HEK293T (cell line): ENCODE measurements around the gene SIX3.

Experiments used
- ARNT ChIP-seq: fragments of 450-650 bp; IDR thresholded peaks from 2 replicates; pipeline ENCODE4 v1.6.1; 2017; ENCODE audit warnings: mild to moderate bottlenecking
- BHLHE40 ChIP-seq: fragments of 450-650 bp; IDR thresholded peaks from 2 replicates; pipeline ENCODE4 v1.6.1; 2016; ENCODE audit warnings: mild to moderate bottlenecking, moderate library complexity, borderline replicate concordance
- FOXM1 ChIP-seq: fragments of 450-650 bp; IDR thresholded peaks from 2 replicates; pipeline ENCODE4 v1.6.1; 2017; ENCODE audit warnings: mild to moderate bottlenecking, borderline replicate concordance
- HDGF ChIP-seq: fragments of 450-650 bp; IDR thresholded peaks from 2 replicates; pipeline ENCODE4 v1.6.1; 2017; ENCODE audit warnings: antibody characterized with exemption, borderline replicate concordance
- SP1 ChIP-seq: fragments of 450-650 bp; IDR thresholded peaks from 2 replicates; pipeline ENCODE4 v1.6.1; 2017
- SUZ12 ChIP-seq: fragments of 450-650 bp; IDR thresholded peaks from 2 replicates; pipeline ENCODE4 v1.6.1; 2016; ENCODE audit warnings: mild to moderate bottlenecking

DNA sequence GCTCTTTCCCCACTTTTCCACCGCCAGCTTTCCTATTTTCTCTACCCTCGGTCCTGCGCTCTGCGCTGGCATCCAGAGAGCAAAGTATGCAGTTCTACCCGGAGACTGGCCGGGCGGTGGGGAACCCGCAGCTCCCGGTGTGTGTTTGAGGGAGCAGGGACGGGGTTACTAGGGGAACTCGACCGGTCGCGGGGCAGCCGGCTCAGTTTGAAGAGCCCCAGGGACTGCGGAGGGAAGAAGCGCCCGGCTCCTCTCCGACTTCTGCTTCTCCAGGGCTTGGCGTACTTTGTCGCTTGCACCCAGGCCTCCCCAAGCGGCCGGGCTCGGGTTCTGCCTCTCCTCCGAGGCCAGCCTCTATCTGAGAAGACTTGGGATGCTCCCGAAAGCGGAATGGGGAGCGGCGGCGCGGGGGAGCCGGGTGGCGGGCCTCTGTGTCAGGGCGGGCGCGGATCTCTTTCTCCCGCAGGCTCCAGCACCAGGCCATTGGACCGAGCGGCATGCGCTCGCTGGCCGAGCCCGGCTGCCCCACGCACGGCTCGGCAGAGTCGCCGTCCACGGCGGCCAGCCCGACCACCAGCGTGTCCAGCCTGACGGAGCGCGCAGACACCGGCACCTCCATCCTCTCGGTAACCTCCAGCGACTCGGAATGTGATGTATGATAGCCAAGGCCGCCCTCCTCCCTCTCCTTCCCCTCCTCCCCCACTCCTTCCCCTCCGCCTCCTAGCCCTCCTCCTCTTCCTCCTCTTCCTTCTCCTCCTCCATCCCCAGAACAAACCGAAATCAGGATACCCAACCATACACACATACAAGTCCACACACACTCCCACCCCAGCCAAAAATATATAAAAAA lies 2.8 kb downstream of the SIX3 start:
- TF ChIP-seq SP1 (no peak), HDGF (no peak), SUZ12 (no peak), FOXM1 (no peak), ARNT (no peak), BHLHE40 (no peak)
